ENCODE results near the gene COPS3. TPM values are rescaled to one million over a fixed set of nuclear protein-coding genes. Genes with fewer than 3 reads are reported as not detected.
A peak's percentile ranks its signal among the peaks of the same experiment; 100 is the strongest.

Gene COPS3
- total RNA-seq, 1 donor from 2014 or later = 63.5 TPM

- no peak for DNase-seq (ENCODE audit: low spot score in 2 of 2, unreplicated experiment in 2 of 2)
- Mint-ChIP-seq H3K9me3 (no peaks in the 10 kb centered on the region), H3K36me3 (peaks cover 2% of the 10 kb centered on the region), H3K4me3 (no peak overlapping the region), H3K4me1 (peaks cover 20% of the 10 kb centered on the region), H3K27me3 (ENCODE audit: low read depth) (no peaks in the 10 kb centered on the region), H3K27ac (peak overlapping the region; percentile 7)
- TF ChIP-seq CTCF (IDR thresholded peaks at IDR 0.05; ENCODE audit: unreplicated experiment) = no peak
Observed at GRCh38 chr17:17204041-17204591, 76.9 kb downstream of the COPS3 start.

- no peak for DNase-seq (ENCODE audit: low spot score in 2 of 2, unreplicated experiment in 2 of 2)
- no peak for TF ChIP-seq CTCF (IDR thresholded peaks at IDR 0.05; ENCODE audit: unreplicated experiment)
- H3K4me1 Mint-ChIP-seq = peaks cover 20% of the 10 kb centered on the region
- H3K36me3 Mint-ChIP-seq = no peaks in the 10 kb centered on the region
- no peaks in the 10 kb centered on the region for H3K9me3 Mint-ChIP-seq
- H3K27ac Mint-ChIP-seq = no peak overlapping the region
- no peaks in the 10 kb centered on the region for H3K27me3 Mint-ChIP-seq (ENCODE audit: low read depth)
- H3K4me3 Mint-ChIP-seq = no peak overlapping the region
Observed at GRCh38 chr17:17203173-17203730, 77.8 kb downstream of the COPS3 start.

- Mint-ChIP-seq H3K27ac (no peak overlapping the region), H3K4me1 (peaks cover 22% of the 10 kb centered on the region), H3K4me3 (no peak overlapping the region), H3K27me3 (ENCODE audit: low read depth) (no peaks in the 10 kb centered on the region), H3K9me3 (no peaks in the 10 kb centered on the region), H3K36me3 (no peaks in the 10 kb centered on the region)
- no peak for TF ChIP-seq CTCF (IDR thresholded peaks at IDR 0.05; ENCODE audit: unreplicated experiment)
- DNase-seq (ENCODE audit: low spot score in 2 of 2, unreplicated experiment in 2 of 2) = no peak
Observed at GRCh38 chr17:17201907-17202306, 79.1 kb downstream of the COPS3 start.

- Mint-ChIP-seq H3K4me3 (no peak overlapping the region), H3K27me3 (ENCODE audit: low read depth) (no peaks in the 10 kb centered on the region), H3K36me3 (no peaks in the 10 kb centered on the region), H3K4me1 (peaks cover 22% of the 10 kb centered on the region), H3K9me3 (no peaks in the 10 kb centered on the region), H3K27ac (no peak overlapping the region)
- TF ChIP-seq CTCF (IDR thresholded peaks at IDR 0.05; ENCODE audit: unreplicated experiment) = no peak
- no peak for DNase-seq (ENCODE audit: low spot score in 2 of 2, unreplicated experiment in 2 of 2)
Observed at GRCh38 chr17:17201271-17201670, 79.8 kb downstream of the COPS3 start.

- H3K9me3 Mint-ChIP-seq = no peaks in the 10 kb centered on the region
- DNase-seq (ENCODE audit: low spot score in 2 of 2, unreplicated experiment in 2 of 2) = no peak
- no peaks in the 10 kb centered on the region for H3K36me3 Mint-ChIP-seq
- H3K27ac Mint-ChIP-seq = no peak overlapping the region
- peaks cover 22% of the 10 kb centered on the region for H3K4me1 Mint-ChIP-seq
- no peaks in the 10 kb centered on the region for H3K27me3 Mint-ChIP-seq (ENCODE audit: low read depth)
- H3K4me3 Mint-ChIP-seq = no peak overlapping the region
- TF ChIP-seq CTCF (IDR thresholded peaks at IDR 0.05; ENCODE audit: unreplicated experiment) = no peak
Observed at GRCh38 chr17:17200831-17201230, 80.2 kb downstream of the COPS3 start.
